NCI-H526 treated with DMSO at 0.1 percent for 48 hours (cell line): ENCODE results near the gene ITM2A.

ENCODE experiments used
- DNase-seq: peaks from one replicate; lab custom pipeline; 2025; lab: John Stamatoyannopoulos, UW

ITM2A gene

GRCh38 chrX:79366873-79367749 lies at the start of gene ITM2A:
TSS of gene ITM2A (minus strand) at chrX:79367334. CDS start at chrX:79367215, 119 bp downstream.
- no peak for DNase-seq

GRCh38 chrX:79415056-79415455 lies 47.9 kb upstream of the ITM2A start:
- no peak for DNase-seq

- DNase-seq, result no peak
These were observed 46.8 kb upstream of the ITM2A start for GRCh38 chrX:79413963-79414362.

- peak; percentile 3 for DNase-seq
These were observed 45.8 kb upstream of the ITM2A start for GRCh38 chrX:79412972-79413371.

GRCh38 chrX:79412166-79412565 lies 45.0 kb upstream of the ITM2A start:
- no peak for DNase-seq

- no peak for DNase-seq
These were observed 42.5 kb upstream of the ITM2A start for GRCh38 chrX:79409657-79410056.

- DNase-seq, result no peak
These were observed 41.6 kb upstream of the ITM2A start for GRCh38 chrX:79408623-79409322.

GRCh38 chrX:79400623-79401022 lies 33.5 kb upstream of the ITM2A start:
- no peak for DNase-seq

- no peak for DNase-seq
These were observed 8.2 kb upstream of the ITM2A start for GRCh38 chrX:79375340-79375739.

- DNase-seq, result no peak
These were observed 4.5 kb upstream of the ITM2A start for GRCh38 chrX:79371640-79372039.

- no peak for DNase-seq
These were observed 4.0 kb upstream of the ITM2A start for GRCh38 chrX:79371101-79371500.

- no peak for DNase-seq
These were observed 2.7 kb upstream of the ITM2A start for GRCh38 chrX:79369871-79370270.

- no peak for DNase-seq
These were observed 1.3 kb upstream of the ITM2A start for GRCh38 chrX:79368441-79368840.

- no peak for DNase-seq
These were observed 773 bp upstream of the ITM2A start for GRCh38 chrX:79367907-79368306.

- DNase-seq, result no peak
These were observed 620 bp downstream of the ITM2A start for GRCh38 chrX:79366556-79366872.

- DNase-seq, result no peak
These were observed 1.5 kb downstream of the ITM2A start for GRCh38 chrX:79365591-79365990.

- DNase-seq, result no peak
These were observed 2.8 kb downstream of the ITM2A start for GRCh38 chrX:79364306-79364705.

- DNase-seq, result no peak
These were observed 5.8 kb downstream of the ITM2A start for GRCh38 chrX:79361192-79361870.

GRCh38 chrX:79336869-79337815 lies 30.0 kb downstream of the ITM2A start:
- DNase-seq, result no peak

- DNase-seq, result no peak
These were observed 37.1 kb downstream of the ITM2A start for GRCh38 chrX:79330022-79330421.

GRCh38 chrX:79325263-79325958 lies 41.7 kb downstream of the ITM2A start:
- no peak for DNase-seq
